Activated naive CD4-positive, alpha-beta T cell (primary cell): Measurements from ENCODE around the gene RHOH.

ENCODE experiments used
- DNase-seq, 4 experiments: peaks; one replicate each; lab custom pipeline; 2025; lab: John Stamatoyannopoulos, UW

Gene RHOH

GRCh38 chr4:40205259-40206198 lies 8.7 kb downstream of the RHOH start:
- no peak for DNase-seq

- no peak for DNase-seq
Observed at GRCh38 chr4:40206426-40206825, 9.6 kb downstream of the RHOH start.

- DNase-seq, result no peak
Observed at GRCh38 chr4:40209401-40209800, 12.6 kb downstream of the RHOH start.

- DNase-seq, result no peak
Observed at GRCh38 chr4:40210776-40211175, 13.9 kb downstream of the RHOH start.

GRCh38 chr4:40211224-40212185 lies 14.7 kb downstream of the RHOH start:
- no peak for DNase-seq

- DNase-seq, result no peak
Observed at GRCh38 chr4:40212674-40213527, 16.1 kb downstream of the RHOH start.

- peak in 2 of 4 experiments; percentile 28 to 48 for DNase-seq
Observed at GRCh38 chr4:40214038-40214437, 17.2 kb downstream of the RHOH start.

GRCh38 chr4:40214661-40215418 lies 18.0 kb downstream of the RHOH start:
- DNase-seq, result no peak

- DNase-seq, result no peak
Observed at GRCh38 chr4:40216622-40217366, 20.0 kb downstream of the RHOH start.

- no peak for DNase-seq
Observed at GRCh38 chr4:40221744-40222143, 24.9 kb downstream of the RHOH start.

- DNase-seq, result no peak
Observed at GRCh38 chr4:40223343-40223742, 26.5 kb downstream of the RHOH start.

GRCh38 chr4:40224432-40224831 lies 27.6 kb downstream of the RHOH start:
- DNase-seq, result no peak

GRCh38 chr4:40225497-40225896 lies 28.7 kb downstream of the RHOH start:
- DNase-seq, result no peak

- peak in 1 of 4 experiments; percentile 14 for DNase-seq
Observed at GRCh38 chr4:40227284-40227683, 30.5 kb downstream of the RHOH start.

GRCh38 chr4:40228497-40229365 lies 31.9 kb downstream of the RHOH start:
- no peak for DNase-seq

GRCh38 chr4:40231316-40231863 lies 34.6 kb downstream of the RHOH start:
- DNase-seq, result no peak

GRCh38 chr4:40232610-40233009 lies 35.8 kb downstream of the RHOH start:
- DNase-seq, result no peak

- no peak for DNase-seq
Observed at GRCh38 chr4:40233227-40233626, 36.4 kb downstream of the RHOH start.

- DNase-seq, result no peak
Observed at GRCh38 chr4:40234519-40235039, 37.7 kb downstream of the RHOH start.
